Activated CD4-positive, alpha-beta T cell treated with anti-CD3 and anti-CD28 coated beads, Interleukin-2, Interleukin-6, amounts not matched to agents 100 ng/mL and 50 ng/mL, durations not matched to agents 16 hours and 8 hours (primary cell): ENCODE data around the gene AGXT.
"Not testable (repeated sequence)": the region's sequence is repeated elsewhere in the genome, so short reads cannot be mapped to it uniquely, and the experiment has no call there.

Source experiments
- DNase-seq: peaks from one replicate; pipeline ENCODE4 v3.0.0-alpha.2; 2020

Gene AGXT

GRCh38 chr2:240840435-240841060 is 28.1 kb upstream of the AGXT start:
- peak; percentile 23 for DNase-seq

- not testable (repeated sequence) for DNase-seq
These were observed 22.3 kb upstream of the AGXT start for GRCh38 chr2:240846309-240846708.

- no peak for DNase-seq
These were observed 21.6 kb upstream of the AGXT start for GRCh38 chr2:240846873-240847595.

GRCh38 chr2:240847817-240848216 is 20.8 kb upstream of the AGXT start:
- no peak for DNase-seq

GRCh38 chr2:240848900-240849680 is 19.5 kb upstream of the AGXT start:
- no peak for DNase-seq

- no peak for DNase-seq
These were observed 18.6 kb upstream of the AGXT start for GRCh38 chr2:240850026-240850425.

GRCh38 chr2:240850756-240851077 is 17.9 kb upstream of the AGXT start:
- no peak for DNase-seq

- peak; percentile 86 for DNase-seq
These were observed 17.3 kb upstream of the AGXT start for GRCh38 chr2:240851078-240851991.

GRCh38 chr2:240852671-240853314 is 15.8 kb upstream of the AGXT start:
- DNase-seq, result no peak

GRCh38 chr2:240855670-240856069 is 13.0 kb upstream of the AGXT start:
- DNase-seq, result no peak

- no peak for DNase-seq
These were observed 12.3 kb upstream of the AGXT start for GRCh38 chr2:240856151-240856980.

- DNase-seq, result no peak
These were observed 11.3 kb upstream of the AGXT start for GRCh38 chr2:240857039-240858008.

GRCh38 chr2:240858321-240858720 is 10.3 kb upstream of the AGXT start:
- DNase-seq, result no peak

- no peak for DNase-seq
These were observed 9.8 kb upstream of the AGXT start for GRCh38 chr2:240858871-240859270.

- DNase-seq, result no peak
These were observed 7.1 kb upstream of the AGXT start for GRCh38 chr2:240861547-240861946.

- no peak for DNase-seq
These were observed 4.1 kb upstream of the AGXT start for GRCh38 chr2:240864475-240864874.

GRCh38 chr2:240865391-240865790 is 3.2 kb upstream of the AGXT start:
- no peak for DNase-seq

- no peak for DNase-seq
These were observed 708 bp downstream of the AGXT start for GRCh38 chr2:240869109-240869955.
